HG02943 (cell line): ENCODE measurements around the gene B3GLCT.
"Not testable (repeated sequence)": the region's sequence is repeated elsewhere in the genome, so short reads cannot be mapped to it uniquely, and the experiment has no call there.

Source experiments
- ATAC-seq: cut with Tn5 transposase; IDR thresholded peaks from one replicate; pipeline ENCODE4 v1.9.1; 2021; ENCODE audit warnings: mild to moderate bottlenecking, low read depth, moderate library complexity; ENCODE audit not compliant: unreplicated experiment

Gene B3GLCT

DNA sequence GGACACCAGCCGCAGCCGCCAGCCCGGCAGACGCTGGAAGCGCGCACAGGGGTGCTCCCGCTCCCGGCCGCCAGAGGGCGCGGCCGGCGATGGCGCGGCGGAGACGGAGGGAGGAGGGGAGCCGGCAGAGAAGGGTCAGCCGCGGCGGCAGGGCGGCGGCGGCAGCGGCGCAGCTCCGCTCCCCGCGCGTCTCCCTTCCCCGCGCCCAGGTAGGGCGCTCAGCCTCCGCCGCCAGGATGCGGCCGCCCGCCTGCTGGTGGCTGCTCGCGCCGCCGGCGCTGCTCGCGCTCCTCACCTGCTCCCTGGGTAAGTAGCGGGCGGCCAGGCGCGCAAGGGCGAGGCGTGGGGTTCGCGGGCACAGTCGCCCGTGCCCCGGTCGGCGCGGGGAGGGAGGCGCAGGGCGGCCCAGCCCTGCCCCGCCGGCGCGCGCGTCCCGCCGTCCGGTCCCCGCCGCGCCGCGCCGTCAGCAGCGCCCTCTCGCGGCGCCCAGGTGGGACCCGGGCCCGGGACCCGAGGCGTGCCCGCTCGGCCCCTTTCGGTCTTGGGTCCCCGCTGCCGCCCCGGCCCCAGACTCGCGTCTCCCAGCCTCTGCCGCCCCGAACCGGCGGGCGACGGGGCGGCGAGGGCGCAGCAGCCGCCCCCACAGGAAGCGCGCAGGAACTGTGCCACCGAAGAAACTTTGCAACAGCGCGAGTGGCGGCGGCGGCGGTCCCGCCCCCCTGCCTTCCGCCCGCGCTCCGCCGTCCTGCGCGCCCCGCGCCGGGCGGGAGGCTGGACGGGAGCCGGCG lies at the start of gene B3GLCT:
Gene B3GLCT (plus strand): TSS at position 127 of the 788 bp plus-strand sequence. CDS start 110 bp downstream, at position 237.
- peak; percentile 82 for ATAC-seq

- ATAC-seq = no peak
Measured at GRCh38 chr13:31150315-31150985, 49.3 kb upstream of the B3GLCT start.

GRCh38 chr13:31151837-31152236 lies 47.9 kb upstream of the B3GLCT start:
- ATAC-seq = no peak

- ATAC-seq = no peak
Measured at GRCh38 chr13:31154939-31155338, 44.8 kb upstream of the B3GLCT start.

GRCh38 chr13:31159306-31159705 lies 40.5 kb upstream of the B3GLCT start:
- ATAC-seq = no peak

- peak; percentile 5 for ATAC-seq
Measured at GRCh38 chr13:31160857-31161556, 38.8 kb upstream of the B3GLCT start.

DNA sequence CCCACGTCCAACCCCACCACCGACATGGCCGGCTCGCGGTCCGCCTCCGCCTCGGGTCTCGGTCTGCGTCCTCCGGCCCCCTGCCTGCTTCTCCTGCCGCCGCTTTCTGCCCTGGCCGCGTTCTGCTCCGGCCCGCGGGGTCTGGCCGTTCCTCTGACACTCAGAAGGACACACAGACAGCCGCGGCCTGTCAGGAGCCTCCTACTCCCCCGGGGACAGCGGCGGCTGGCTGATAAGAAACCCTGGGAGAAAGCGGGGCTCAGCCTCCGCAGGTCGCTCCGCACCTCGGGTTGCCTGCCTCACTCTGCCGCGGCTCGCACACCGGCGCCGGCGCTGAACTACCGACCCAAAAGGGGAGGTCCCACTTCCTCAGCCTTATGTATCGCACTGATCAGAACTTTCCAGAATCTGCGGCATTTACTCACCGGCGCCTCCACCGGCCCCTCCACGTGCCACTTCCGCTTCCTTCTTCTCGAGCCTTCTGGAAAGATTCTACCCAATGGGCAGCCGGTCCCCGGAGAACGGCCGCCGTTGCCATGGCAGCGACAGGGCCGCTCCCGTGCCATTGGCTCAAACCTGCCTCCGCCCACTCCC lies 38.1 kb upstream of the B3GLCT start, which contains the start of gene HSPH1:
Gene HSPH1 (minus strand): TSS at position 348 of the 594 bp plus-strand sequence. CDS start 322 bp downstream, at position 26.
- ATAC-seq = peak; percentile 80

DNA sequence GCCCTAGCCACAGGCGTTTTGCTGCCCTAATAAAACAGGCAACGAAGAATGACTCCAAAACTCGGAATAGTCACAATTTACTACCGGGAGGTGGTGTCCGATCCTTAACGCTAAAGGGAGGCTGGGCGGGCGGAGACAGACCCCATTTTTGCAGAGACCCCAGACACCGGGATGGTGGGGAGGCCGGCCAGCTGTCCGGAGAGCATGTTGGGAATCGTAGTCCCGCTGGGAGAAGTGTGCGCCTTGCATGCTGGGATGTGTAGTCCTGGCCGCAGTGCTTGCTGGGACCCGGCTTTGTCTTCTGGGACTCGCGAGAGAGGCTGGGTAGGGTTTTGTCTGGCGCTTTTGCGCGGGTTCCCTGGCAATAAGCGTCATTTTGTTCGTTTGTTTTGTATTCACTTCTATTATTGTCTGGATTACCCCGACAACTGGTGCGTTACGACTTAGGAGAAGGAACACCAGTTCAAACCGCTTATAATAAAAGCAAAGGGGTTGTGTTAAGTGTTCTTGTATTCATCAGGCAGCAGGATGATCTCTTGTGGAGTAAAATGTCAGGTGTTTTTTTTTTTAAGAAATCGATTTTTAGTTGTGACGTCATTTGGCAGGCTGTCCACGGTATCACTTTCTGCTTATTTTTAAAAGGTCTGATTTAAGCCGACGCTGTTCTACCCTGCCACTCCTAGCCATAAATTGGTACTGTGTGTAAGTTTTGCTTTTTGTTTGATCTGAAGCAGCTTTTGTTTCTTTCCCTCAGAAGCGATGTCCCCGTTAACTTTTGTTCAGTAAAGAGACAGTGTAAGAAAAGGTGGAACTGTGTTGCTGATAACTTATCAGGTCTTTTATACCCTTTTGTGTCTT lies 37.4 kb upstream of the B3GLCT start:
- peak; percentile 87 for ATAC-seq

GRCh38 chr13:31166591-31166990 lies 33.2 kb upstream of the B3GLCT start:
- ATAC-seq = no peak

DNA sequence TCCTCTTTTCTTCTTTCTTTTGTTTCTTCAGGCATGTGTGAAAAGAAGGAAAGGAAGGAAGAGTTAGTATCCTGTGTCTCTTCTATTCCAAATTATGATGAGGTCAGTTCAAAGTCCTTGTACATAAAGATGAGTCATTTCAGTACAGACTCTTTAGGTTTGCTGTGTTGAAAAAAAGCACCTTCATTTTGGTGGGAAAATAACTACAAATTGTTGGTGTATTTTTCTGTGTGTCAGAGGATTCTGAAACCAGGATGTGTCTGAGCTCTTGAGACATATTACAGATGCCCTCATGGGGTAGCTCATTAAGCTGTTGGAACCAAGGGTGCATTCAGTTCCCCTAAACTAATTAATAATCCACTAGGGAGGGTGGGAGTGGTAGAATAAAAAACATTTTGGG lies 32.3 kb upstream of the B3GLCT start:
- no peak for ATAC-seq

DNA sequence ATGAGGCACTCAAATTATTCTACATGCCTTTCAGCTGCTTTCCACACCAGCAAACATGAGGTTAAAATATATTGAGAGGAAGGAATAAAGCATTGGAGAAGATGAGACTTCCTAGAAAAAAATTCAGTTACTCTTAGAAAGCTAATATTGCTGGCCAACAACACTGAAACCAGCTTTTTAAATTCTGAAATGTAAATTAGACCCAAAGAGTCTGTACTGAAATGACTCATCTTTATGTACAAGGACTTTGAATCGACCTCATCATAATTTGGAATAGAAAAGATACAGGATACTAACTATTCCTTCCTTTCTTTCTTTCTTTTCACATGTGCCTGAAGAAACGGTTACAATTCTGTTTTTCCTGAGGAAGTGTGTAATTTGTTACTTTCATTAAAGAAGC lies 31.6 kb upstream of the B3GLCT start:
- peak; percentile 51 for ATAC-seq

GRCh38 chr13:31168736-31169135 lies 31.0 kb upstream of the B3GLCT start:
- no peak for ATAC-seq

GRCh38 chr13:31172001-31172400 lies 27.8 kb upstream of the B3GLCT start:
- ATAC-seq = no peak

DNA sequence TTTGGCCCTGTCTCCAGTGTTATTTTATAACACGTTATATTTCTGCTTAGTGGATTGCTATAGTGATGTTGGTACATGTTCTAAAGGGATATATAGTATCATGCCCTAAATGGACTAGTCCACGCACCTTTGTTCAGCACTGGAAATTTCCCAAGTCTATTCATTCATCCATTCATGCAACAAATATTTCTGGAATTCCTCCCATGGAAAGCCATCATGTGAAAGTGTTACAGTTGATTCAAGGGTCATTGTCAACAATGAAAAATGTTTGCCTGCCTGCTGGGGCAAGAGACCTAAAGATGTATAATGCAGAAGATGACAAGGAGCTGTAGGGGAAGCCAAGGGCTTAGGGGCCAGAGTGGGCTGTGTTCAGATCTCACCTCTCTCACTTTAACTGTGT lies 27.2 kb upstream of the B3GLCT start:
- ATAC-seq = no peak

GRCh38 chr13:31174018-31174417 lies 25.8 kb upstream of the B3GLCT start:
- ATAC-seq = no peak

DNA sequence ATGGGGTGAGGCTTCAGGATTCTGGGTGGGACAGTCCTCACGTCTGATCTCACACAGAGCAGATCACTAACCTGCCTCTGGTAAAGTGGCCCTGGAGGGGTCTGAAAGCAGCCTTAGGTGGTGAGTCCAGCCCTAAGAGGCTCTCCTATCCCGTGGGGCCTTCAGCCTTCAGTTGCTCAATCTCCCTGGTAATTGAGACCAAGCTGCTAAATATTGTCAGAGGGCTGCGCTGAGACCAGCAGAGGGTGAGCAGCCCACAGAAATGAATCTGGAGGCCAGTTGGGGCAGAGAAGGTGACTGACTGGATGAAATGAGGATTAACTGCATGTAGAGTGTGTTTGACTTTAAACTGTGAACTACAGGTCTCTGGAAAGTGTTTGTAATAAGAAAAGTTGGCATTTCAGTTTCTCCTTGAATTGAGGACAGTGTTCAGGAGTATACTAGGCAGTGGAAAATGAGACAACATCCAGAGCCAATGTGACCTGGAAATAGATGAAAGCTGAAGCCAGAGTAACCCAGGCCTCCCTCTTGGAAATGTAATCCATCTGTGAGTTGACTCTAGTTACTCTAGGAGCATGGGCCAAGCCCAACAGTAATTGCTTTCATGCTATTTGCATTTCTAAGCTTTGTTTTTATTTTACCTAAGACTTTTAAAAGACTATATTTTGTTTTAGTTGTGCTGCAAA lies 23.8 kb upstream of the B3GLCT start:
- ATAC-seq = no peak

DNA sequence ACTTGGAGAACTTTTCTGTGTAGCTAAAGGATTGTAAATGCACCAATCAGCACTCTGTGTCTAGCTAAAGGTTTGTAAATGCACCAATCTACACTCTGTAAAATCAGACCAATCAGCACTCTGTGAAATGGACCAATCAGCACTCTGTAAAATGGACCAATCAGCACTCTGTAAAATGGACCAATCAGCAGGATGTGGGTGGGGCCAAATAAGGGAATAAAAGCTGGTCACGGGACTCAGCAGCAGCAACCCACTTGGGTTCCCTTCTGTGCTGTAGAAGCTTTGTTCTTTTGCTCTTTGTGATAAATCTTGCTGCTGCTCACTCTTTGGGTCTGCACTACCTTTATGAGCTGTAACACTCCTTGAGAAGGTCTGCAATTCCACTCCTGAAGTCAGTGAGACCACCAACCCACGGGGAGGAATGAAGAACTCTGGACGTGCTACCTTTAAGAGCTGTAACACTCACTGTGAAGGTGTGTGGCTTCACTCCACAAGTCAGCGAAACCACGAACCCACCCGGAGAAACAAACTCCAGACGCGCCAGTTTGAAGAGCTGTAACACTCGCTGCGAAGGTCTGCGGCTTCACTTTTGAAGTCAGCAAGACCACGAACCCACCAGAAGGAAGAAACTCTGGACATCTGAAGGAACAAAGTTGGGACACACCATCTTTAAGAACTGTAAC lies 21.8 kb upstream of the B3GLCT start:
- ATAC-seq = not testable (repeated sequence)

- ATAC-seq = no peak
Measured at GRCh38 chr13:31179241-31179640, 20.5 kb upstream of the B3GLCT start.

- no peak for ATAC-seq
Measured at GRCh38 chr13:31179754-31180153, 20.0 kb upstream of the B3GLCT start.
